RWPE1 (cell line): ENCODE results near the gene PLCD1.
"Not testable (repeated sequence)": the region's sequence is repeated elsewhere in the genome, so short reads cannot be mapped to it uniquely, and the experiment has no call there.

Source experiments
- CTCF ChIA-PET: fragments of 350-600 bp; sonication (Branson Sonifier 250); formaldehyde crosslinking; extraction: SDS; loops from one replicate; lab custom pipeline; 2021; lab: Yijun Ruan, JAX
- POLR2A ChIA-PET: fragments of 400-600 bp; formaldehyde crosslinking; extraction: SDS; loops from one replicate; lab custom pipeline; 2020; ENCODE audit warnings: antibody characterized with exemption; ENCODE audit not compliant: low non-redundant PET; lab: Yijun Ruan, JAX
- DNase-seq: peaks from one replicate; pipeline ENCODE4 v3.0.0; 2012; ENCODE audit warnings: low spot score
- H3K27ac ChIP-seq: fragments of 450-650 bp; 2 replicates; pipeline ENCODE4 v1.5.1; 2017
- TF ChIP-seq, protein P1 (sequence below): fragments of 450-650 bp; conservative IDR thresholded peaks from 2 replicates; pipeline ENCODE4 v1.5.1; 2017; ENCODE audit warnings: low read depth, mild to moderate bottlenecking

Gene PLCD1

DNA sequence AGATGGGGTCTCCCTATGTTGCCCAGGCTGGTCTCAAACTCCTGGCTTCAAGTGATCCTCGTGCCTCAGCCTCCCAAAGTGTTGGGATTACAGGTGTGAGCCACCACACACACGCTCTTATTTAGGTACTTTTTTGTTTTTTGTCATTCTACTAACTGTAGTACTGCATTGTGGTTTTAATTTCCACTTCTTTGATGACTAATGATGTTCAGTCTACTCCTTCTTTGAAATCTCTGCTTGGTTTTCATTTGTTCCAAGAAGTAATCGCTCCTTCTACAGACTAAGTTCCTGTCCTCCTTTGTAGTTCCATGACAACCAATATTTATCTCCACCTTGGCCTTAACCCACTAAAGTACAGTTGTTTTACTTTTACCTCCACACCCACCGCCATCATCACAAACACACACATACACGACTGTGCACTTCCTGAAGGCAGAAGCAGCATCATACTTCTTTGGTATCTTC lies 9.0 kb upstream of the PLCD1 start:
- ChIA-PET CTCF (no interaction called here), POLR2A (no interaction called here)
- TF ChIP-seq, protein P1, sequence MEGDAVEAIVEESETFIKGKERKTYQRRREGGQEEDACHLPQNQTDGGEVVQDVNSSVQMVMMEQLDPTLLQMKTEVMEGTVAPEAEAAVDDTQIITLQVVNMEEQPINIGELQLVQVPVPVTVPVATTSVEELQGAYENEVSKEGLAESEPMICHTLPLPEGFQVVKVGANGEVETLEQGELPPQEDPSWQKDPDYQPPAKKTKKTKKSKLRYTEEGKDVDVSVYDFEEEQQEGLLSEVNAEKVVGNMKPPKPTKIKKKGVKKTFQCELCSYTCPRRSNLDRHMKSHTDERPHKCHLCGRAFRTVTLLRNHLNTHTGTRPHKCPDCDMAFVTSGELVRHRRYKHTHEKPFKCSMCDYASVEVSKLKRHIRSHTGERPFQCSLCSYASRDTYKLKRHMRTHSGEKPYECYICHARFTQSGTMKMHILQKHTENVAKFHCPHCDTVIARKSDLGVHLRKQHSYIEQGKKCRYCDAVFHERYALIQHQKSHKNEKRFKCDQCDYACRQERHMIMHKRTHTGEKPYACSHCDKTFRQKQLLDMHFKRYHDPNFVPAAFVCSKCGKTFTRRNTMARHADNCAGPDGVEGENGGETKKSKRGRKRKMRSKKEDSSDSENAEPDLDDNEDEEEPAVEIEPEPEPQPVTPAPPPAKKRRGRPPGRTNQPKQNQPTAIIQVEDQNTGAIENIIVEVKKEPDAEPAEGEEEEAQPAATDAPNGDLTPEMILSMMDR = no peak
- no peak overlapping the region for H3K27ac ChIP-seq
- DNase-seq = no peak

DNA sequence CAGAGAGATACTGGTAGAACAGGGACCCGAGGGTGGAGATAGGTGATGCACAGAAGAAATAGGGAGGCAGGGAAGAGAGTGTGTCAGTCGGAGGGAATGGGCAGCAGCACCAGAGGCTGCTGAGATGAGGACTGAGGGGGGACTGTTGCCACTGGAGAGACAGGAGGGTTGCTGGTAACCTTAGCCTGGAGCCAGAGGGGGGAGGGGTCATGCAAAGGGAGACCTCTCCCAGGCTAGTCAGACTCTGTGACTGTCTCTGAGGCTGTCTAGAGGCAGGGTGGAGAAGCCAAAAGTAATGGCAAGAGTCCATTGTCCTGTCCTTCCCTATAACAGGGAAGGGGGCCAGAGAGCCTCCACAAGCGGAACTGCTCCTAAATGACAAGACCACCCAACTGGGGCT lies 7.5 kb upstream of the PLCD1 start:
- TF ChIP-seq, protein P1 = no peak
- CTCF ChIA-PET = no interaction called here
- POLR2A ChIA-PET = no interaction called here

DNA sequence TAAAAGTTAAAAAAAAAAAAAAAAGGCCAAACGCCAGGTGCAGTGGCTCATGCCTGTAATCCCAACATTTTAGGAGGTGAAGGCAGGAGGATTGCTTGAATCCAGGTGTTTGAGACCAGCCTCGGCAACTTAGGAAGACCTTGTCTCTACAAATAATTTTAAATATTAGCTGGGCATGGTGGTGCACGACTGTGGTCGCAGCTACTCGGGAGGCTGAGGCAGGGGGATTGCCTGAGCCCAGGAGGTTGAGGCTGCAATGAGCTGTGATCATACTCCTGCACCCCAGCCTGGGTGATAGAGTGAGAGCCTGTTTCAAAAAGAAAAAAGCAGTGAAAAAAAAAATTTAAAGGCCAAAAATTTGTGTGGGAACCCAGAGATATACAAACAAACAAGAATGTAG lies 6.8 kb upstream of the PLCD1 start:
- no peak for DNase-seq
- ChIA-PET POLR2A (no interaction called here), CTCF (no interaction called here)
- TF ChIP-seq, protein P1 = no peak
- no peak overlapping the region for H3K27ac ChIP-seq

More for the DNA sequence above, 7.5 kb upstream of the PLCD1 start:
- no peak for DNase-seq
- no peak overlapping the region for H3K27ac ChIP-seq

DNA sequence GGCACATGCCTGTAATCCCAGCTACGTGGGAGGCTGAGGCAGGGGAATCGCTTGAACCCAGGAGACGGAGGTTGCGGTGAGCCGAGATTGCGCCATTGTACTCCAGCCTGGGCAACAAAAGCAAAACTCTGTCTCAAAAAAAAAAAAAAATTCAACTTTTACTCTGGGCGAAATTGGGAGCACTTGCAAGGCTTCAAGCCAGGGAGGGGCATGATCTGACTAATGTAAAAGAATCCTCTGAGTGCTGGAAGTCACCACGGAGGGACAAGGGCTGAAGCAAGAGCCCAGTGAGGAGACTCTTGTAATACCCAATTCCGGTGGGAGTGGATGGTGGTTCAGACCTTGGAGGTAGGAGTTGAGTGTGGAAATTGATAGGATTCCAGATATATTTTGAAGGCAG lies 4.9 kb upstream of the PLCD1 start:
- DNase-seq, H3K27ac ChIP-seq, POLR2A ChIA-PET: not testable (repeated sequence)
- CTCF ChIA-PET = interaction anchor here (0.6 to 1.0 kb wide), 2 partner anchors 179 to 392 kb away, joined by 3 to 4 read pairs; no protein-coding TSS in a partner anchor

DNA sequence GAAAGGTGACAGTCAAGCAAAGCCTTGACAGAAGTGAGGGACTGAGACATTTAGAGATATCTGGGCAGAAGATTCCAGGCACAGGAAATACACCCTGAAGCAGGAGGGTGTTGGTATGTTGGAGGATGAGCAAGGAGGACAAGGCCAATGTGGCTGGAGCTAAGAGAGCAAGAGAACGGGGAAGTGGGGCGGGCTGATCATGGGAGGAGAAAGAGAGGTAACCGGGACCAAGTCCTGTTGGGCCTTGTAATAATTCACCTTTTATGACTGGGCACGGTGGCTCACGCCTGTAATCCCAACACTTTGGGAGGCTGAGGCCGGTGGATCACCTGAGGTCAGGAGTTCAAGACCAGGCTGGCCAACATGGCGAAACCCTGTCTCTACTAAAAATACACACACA lies 4.1 kb upstream of the PLCD1 start:
- DNase-seq, POLR2A ChIA-PET, H3K27ac ChIP-seq: not testable (repeated sequence)
- CTCF ChIA-PET = interaction anchor here (0.6 kb wide), 1 partner anchor 391 kb away, joined by 3 read pairs; no protein-coding TSS in a partner anchor

DNA sequence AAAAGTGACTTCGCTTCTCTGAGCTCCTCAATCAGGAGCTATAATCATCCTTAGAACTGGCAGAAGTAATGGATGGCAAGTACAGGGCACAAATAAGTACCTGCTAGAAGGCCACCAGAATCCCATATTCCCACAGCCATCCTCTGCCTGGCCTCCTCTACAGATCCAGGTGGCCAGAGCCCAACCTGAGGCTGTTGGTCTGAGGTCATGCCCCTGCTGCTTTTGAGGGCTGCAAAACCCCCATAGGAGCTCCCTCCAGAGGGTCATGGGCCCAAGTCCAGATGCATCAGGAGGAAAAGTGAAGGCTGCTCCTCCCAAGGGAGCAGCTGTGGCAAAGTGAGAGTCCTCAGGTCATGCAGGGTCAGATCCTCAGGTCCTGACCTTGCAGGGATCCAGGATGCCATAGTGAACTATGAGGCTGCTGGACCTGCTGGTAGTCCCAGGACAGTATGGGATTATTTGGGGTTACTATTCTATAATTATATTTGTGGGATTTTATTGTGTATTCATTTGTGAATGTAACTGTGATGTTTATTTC lies 3.0 kb upstream of the PLCD1 start:
- ChIA-PET CTCF (no interaction called here), POLR2A (no interaction called here)
- TF ChIP-seq, protein P1 = no peak
- no peak for DNase-seq
- peak overlapping the region; percentile 99 for H3K27ac ChIP-seq

DNA sequence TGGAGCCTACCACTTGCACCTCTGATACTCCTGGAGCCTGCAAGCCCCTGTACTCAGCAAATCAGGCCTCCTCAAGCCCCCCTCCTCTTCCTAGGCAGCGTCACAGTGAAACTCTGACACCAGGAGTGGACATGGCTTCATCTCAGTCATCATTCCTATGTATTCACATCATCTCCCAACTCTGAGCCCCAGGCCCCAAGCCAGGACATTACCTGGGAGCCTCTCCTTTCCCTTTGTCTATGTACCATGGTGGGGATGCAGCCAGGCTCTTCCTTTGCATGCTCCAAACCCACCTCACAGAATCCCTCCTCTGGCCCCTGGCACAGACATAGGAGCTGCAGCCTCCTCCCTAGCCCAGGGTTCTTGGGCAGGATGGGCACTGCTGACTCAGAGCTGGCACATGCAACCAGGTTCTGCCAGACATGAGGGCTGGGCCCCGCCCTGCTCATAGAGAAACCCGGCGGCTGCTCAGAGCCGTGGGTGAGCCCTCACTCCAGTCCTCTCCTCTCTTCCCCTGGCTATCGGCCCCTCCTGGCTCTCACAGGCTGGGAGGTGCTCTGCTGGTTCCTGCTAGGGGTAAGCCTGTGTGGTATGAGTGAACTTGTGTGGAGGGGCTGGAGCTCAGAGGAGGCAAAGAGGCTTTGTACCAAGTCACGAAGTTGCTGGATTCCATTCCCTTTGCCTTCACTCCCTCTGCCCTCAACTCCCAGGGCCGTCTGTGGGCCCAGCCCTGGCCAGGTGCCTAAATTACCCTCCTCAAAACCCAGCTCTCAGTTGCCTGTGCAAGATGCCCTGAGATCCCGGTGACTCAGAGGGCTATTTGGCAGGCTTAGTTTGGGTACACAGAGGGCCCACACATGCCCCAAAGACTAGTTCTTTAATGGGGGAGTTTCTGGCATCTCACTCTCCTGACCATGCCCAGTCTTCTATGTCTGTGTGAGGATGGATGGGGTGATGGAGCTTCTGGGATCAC lies 1.9 kb upstream of the PLCD1 start:
- TF ChIP-seq, protein P1 = no peak
- POLR2A ChIA-PET = no interaction called here
- H3K27ac ChIP-seq = peak overlapping the region; percentile 99
- CTCF ChIA-PET = no interaction called here
- peak; percentile 81 for DNase-seq
